Measurements from ENCODE around the gene SLC16A7.

- TF ChIP-seq CTCF (IDR thresholded peaks at IDR 0.05): no peak
- TF ChIP-seq POLR2A (IDR thresholded peaks at IDR 0.05): no peak
These were observed 72.8 kb downstream of the SLC16A7 start for GRCh38 chr12:59668674-59669073.
